ENCODE data around the gene MAD2L1BP.

GRCh38 chr6:43634702-43635303, 837 bp upstream of the MAD2L1BP start:
- TF ChIP-seq CTCF (IDR thresholded peaks at IDR 0.05; ENCODE audit: low read depth, low read length) (no peak), MAX (IDR thresholded peaks at IDR 0.05; ENCODE audit: low read depth, low read length) (no peak), MYC (IDR thresholded peaks at IDR 0.05; ENCODE audit: low read depth, low read length) (no peak), POLR2A (IDR thresholded peaks at IDR 0.05; ENCODE audit: extremely low read depth, insufficient read length) (no peak)

Measured in NB4 (cell line).